ENCODE measurements around the gene SLC22A4. TPM values are rescaled to one million over a fixed set of nuclear protein-coding genes. Genes with fewer than 3 reads are reported as not detected.

The SLC22A4 gene
- polyA plus RNA-seq, 1 donor (not counting 4 experiments of a cell fraction or from before 2014, with no cell fraction given): 1.4 TPM

GRCh38 chr5:132384506-132385050, 90.4 kb downstream of the SLC22A4 start:
- Histone ChIP-seq H3K27me3 (ENCODE audit: control insufficient read depth, extremely low read depth, insufficient read depth, low read length) (no peaks in the 10 kb centered on the region), H3K27ac (ENCODE audit: control insufficient read depth, insufficient read depth, low read length) (no peak overlapping the region), H3K79me2 (ENCODE audit: control insufficient read depth, insufficient read depth, low read length) (no peaks in the 10 kb centered on the region), H3K4me1 (ENCODE audit: control insufficient read depth, extremely low read depth, insufficient read depth, low read length) (peaks cover 44% of the 10 kb centered on the region), H3K9me1 (ENCODE audit: control insufficient read depth, extremely low read depth, insufficient read depth, low read length) (no peaks in the 10 kb centered on the region), H4K20me1 (ENCODE audit: control insufficient read depth, extremely low read depth, insufficient read depth, low read length) (no peaks in the 10 kb centered on the region), H3K4me2 (ENCODE audit: control insufficient read depth, extremely low read depth, insufficient read depth, low read depth, low read length) (no peak overlapping the region), H3K36me3 (ENCODE audit: control insufficient read depth in 2 of 2, extremely low read depth in 1 of 2, insufficient read depth in 2 of 2, low read length in 2 of 2) (peaks cover 13 to 19% of the 10 kb centered on the region in 2 experiments), H3K9ac (ENCODE audit: control insufficient read depth, extremely low read depth, insufficient read depth, low read length) (no peak overlapping the region), H2AFZ (ENCODE audit: control insufficient read depth, low read length) (no peak overlapping the region), H3K4me3 (ENCODE audit: control insufficient read depth in 2 of 3, extremely low read depth in 1 of 3, insufficient read depth in 2 of 3, low read depth in 1 of 3, low read length in 3 of 3) (no peak overlapping the region), H3K9me3 (ENCODE audit: control insufficient read depth, low read depth, low read length) (no peaks in the 10 kb centered on the region)
- TF ChIP-seq CTCF (optimal IDR thresholded peaks at IDR 0.05 in 1 of 3, IDR thresholded peaks at IDR 0.05 in 1 of 3, conservative IDR thresholded peaks at IDR 0.05 in 1 of 3; ENCODE audit: extremely low read depth in 1 of 3, insufficient read depth in 2 of 3, low read length in 3 of 3) (no peak), EZH2 (IDR thresholded peaks at IDR 0.05; ENCODE audit: low read length) (no peak)
- dilution Hi-C loops (cut with MboI; ENCODE audit: extremely low pct_ligation_motif_present, low sequenced_read_pairs): no loop called here
- DNase-seq (ENCODE audit: low read depth, low spot score): no peak
- no peak for FAIRE-seq

GRCh38 chr5:132385326-132386105, 91.3 kb downstream of the SLC22A4 start:
- dilution Hi-C loops (cut with MboI; ENCODE audit: extremely low pct_ligation_motif_present, low sequenced_read_pairs): no loop called here
- no peak for FAIRE-seq
- no peak overlapping the region for H3K9ac ChIP-seq (ENCODE audit: control insufficient read depth, extremely low read depth, insufficient read depth, low read length)

More at GRCh38 chr5:132385326-132386105, 91.3 kb downstream of the SLC22A4 start:
- Histone ChIP-seq H3K27me3 (ENCODE audit: control insufficient read depth, extremely low read depth, insufficient read depth, low read length) (no peaks in the 10 kb centered on the region), H3K4me3 (ENCODE audit: control insufficient read depth in 2 of 3, extremely low read depth in 1 of 3, insufficient read depth in 2 of 3, low read depth in 1 of 3, low read length in 3 of 3) (no peak overlapping the region), H3K36me3 (ENCODE audit: control insufficient read depth in 2 of 2, extremely low read depth in 1 of 2, insufficient read depth in 2 of 2, low read length in 2 of 2) (peaks cover 10 to 20% of the 10 kb centered on the region in 2 experiments), H3K4me2 (ENCODE audit: control insufficient read depth, extremely low read depth, insufficient read depth, low read depth, low read length) (no peak overlapping the region), H3K27ac (ENCODE audit: control insufficient read depth, insufficient read depth, low read length) (peak overlapping the region; percentile 25), H3K9me1 (ENCODE audit: control insufficient read depth, extremely low read depth, insufficient read depth, low read length) (no peaks in the 10 kb centered on the region), H4K20me1 (ENCODE audit: control insufficient read depth, extremely low read depth, insufficient read depth, low read length) (no peaks in the 10 kb centered on the region), H3K79me2 (ENCODE audit: control insufficient read depth, insufficient read depth, low read length) (no peaks in the 10 kb centered on the region), H3K9me3 (ENCODE audit: control insufficient read depth, low read depth, low read length) (no peaks in the 10 kb centered on the region), H3K4me1 (ENCODE audit: control insufficient read depth, extremely low read depth, insufficient read depth, low read length) (peaks cover 50% of the 10 kb centered on the region), H2AFZ (ENCODE audit: control insufficient read depth, low read length) (no peak overlapping the region)
- DNase-seq (ENCODE audit: low read depth, low spot score): no peak
- peak in 2 of 3 experiments; percentile 48 to 69 for TF ChIP-seq CTCF (optimal IDR thresholded peaks at IDR 0.05 in 1 of 3, IDR thresholded peaks at IDR 0.05 in 1 of 3, conservative IDR thresholded peaks at IDR 0.05 in 1 of 3; ENCODE audit: extremely low read depth in 1 of 3, insufficient read depth in 2 of 3, low read length in 3 of 3)
- no peak for TF ChIP-seq EZH2 (IDR thresholded peaks at IDR 0.05; ENCODE audit: low read length)
